Activated CD8-positive, alpha-beta T cell treated with anti-CD3 and anti-CD28 coated beads for 36 hours (primary cell): ENCODE measurements around the gene CYP4V2. TPM values are rescaled to one million over a fixed set of nuclear protein-coding genes. Genes with fewer than 3 reads are reported as not detected.
A peak's percentile ranks its signal among the peaks of the same experiment; 100 is the strongest.

Experiments used
- ATAC-seq: fragments of 200-7000 bp; cut with Tn5 transposase; one replicate; pipeline ENCODE4 v1.10.0; 2021; ENCODE audit warnings: mild to moderate bottlenecking, moderate library complexity
- CTCF ChIA-PET: fragments of 350-600 bp; sonication (Branson Sonifier 250); formaldehyde crosslinking; loops from one replicate; lab custom pipeline; 2021; ENCODE audit warnings: antibody characterized with exemption; lab: Charles Lee
- POLR2A ChIA-PET: fragments of 350-600 bp; sonication (Branson Sonifier 250); formaldehyde crosslinking; loops from one replicate; lab custom pipeline; 2021; ENCODE audit warnings: antibody characterized with exemption; lab: Charles Lee
- DNase-seq: peaks from one replicate; pipeline ENCODE4 v3.0.0-alpha.2; 2020
- H3K27ac Mint-ChIP-seq: one replicate; pipeline ENCODE4 v1.8.0; 2021; ENCODE audit warnings: mild to moderate bottlenecking, mixed read lengths
- H3K27me3 Mint-ChIP-seq: one replicate; pipeline ENCODE4 v1.8.0; 2021; ENCODE audit warnings: mixed read lengths
- H3K36me3 Mint-ChIP-seq: one replicate; pipeline ENCODE4 v1.8.0; 2021; ENCODE audit warnings: low read depth, mixed read lengths
- H3K4me1 Mint-ChIP-seq: one replicate; pipeline ENCODE4 v1.8.0; 2021; ENCODE audit warnings: low read depth, mixed read lengths
- H3K4me3 Mint-ChIP-seq: one replicate; pipeline ENCODE4 v1.8.0; 2021; ENCODE audit warnings: mild to moderate bottlenecking, moderate library complexity, mixed read lengths
- H3K9me3 Mint-ChIP-seq: one replicate; pipeline ENCODE4 v1.8.0; 2021; ENCODE audit warnings: mixed read lengths
- intact Hi-C: fragments of 100-400 bp; cut with micrococcal nuclease; formaldehyde crosslinking; loops from one replicate; pipeline ENCODE4 v1.10.0; 2022
- total RNA-seq, 2 experiments: library from RNA; stranded (reverse); gene quantifications; one replicate each; pipeline ENCODE4 v1.2.3, GENCODE V29; 2021
- TF ChIP-seq, protein P1 (sequence below): fragments of 200-600 bp; IDR thresholded peaks from one replicate; pipeline ENCODE4 v1.8.0; 2022; ENCODE audit warnings: antibody characterized with exemption, mild to moderate bottlenecking

CYP4V2 gene
- 1 to 10 TPM; 4.8 to 5.1 TPM for total RNA-seq

- Mint-ChIP-seq H3K4me3 (peak within 1 kb of the TSS; percentile 97), H3K4me1 (peaks cover 32% of the 10 kb centered on the region), H3K27me3 (no peaks in the 10 kb centered on the region), H3K36me3 (peaks cover 16% of the 10 kb centered on the region), H3K9me3 (no peaks in the 10 kb centered on the region), H3K27ac (peak within 1 kb of the TSS; percentile 96)
- CTCF ChIA-PET: interaction anchor here (1.4 to 2.7 kb wide), 2 partner anchors 10 to 32 kb away, joined by 4 to 13 read pairs; no protein-coding TSS in a partner anchor
- ATAC-seq (peak; percentile 86), DNase-seq (peak; percentile 91)
- POLR2A ChIA-PET: interaction anchor here (0.6 to 1.5 kb wide), 4 partner anchors 11 to 1930 kb away, joined by 3 to 4 read pairs (median 3); no protein-coding TSS in a partner anchor
- intact Hi-C loops: no loop called here
- TF ChIP-seq, protein P1, sequence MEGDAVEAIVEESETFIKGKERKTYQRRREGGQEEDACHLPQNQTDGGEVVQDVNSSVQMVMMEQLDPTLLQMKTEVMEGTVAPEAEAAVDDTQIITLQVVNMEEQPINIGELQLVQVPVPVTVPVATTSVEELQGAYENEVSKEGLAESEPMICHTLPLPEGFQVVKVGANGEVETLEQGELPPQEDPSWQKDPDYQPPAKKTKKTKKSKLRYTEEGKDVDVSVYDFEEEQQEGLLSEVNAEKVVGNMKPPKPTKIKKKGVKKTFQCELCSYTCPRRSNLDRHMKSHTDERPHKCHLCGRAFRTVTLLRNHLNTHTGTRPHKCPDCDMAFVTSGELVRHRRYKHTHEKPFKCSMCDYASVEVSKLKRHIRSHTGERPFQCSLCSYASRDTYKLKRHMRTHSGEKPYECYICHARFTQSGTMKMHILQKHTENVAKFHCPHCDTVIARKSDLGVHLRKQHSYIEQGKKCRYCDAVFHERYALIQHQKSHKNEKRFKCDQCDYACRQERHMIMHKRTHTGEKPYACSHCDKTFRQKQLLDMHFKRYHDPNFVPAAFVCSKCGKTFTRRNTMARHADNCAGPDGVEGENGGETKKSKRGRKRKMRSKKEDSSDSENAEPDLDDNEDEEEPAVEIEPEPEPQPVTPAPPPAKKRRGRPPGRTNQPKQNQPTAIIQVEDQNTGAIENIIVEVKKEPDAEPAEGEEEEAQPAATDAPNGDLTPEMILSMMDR: peak; percentile 50
Observed at GRCh38 chr4:186191200-186192065, at the start of gene CYP4V2. Gene CYP4V2 (plus strand): TSS chr4:186191567. CDS start chr4:186191824, 257 bp downstream.

- peak; percentile 76 for ATAC-seq
- Mint-ChIP-seq H3K4me3 (peak overlapping the region; percentile 64), H3K36me3 (no peaks in the 10 kb centered on the region), H3K9me3 (no peaks in the 10 kb centered on the region), H3K4me1 (no peaks in the 10 kb centered on the region), H3K27ac (no peak overlapping the region), H3K27me3 (peaks cover 33% of the 10 kb centered on the region)
- peak; percentile 28 for DNase-seq
- POLR2A ChIA-PET: interaction anchor here (1.0 to 1.2 kb wide), 2 partner anchors 45 to 46 kb away, joined by 3 read pairs; no protein-coding TSS in a partner anchor
- TF ChIP-seq, protein P1: no peak
- intact Hi-C loops: no loop called here
- CTCF ChIA-PET: interaction anchor here (1.0 kb wide), 1 partner anchor 11 kb away, joined by 3 read pairs; no protein-coding TSS in a partner anchor
Observed at GRCh38 chr4:186144198-186144945, 47.0 kb upstream of the CYP4V2 start.

DNA sequence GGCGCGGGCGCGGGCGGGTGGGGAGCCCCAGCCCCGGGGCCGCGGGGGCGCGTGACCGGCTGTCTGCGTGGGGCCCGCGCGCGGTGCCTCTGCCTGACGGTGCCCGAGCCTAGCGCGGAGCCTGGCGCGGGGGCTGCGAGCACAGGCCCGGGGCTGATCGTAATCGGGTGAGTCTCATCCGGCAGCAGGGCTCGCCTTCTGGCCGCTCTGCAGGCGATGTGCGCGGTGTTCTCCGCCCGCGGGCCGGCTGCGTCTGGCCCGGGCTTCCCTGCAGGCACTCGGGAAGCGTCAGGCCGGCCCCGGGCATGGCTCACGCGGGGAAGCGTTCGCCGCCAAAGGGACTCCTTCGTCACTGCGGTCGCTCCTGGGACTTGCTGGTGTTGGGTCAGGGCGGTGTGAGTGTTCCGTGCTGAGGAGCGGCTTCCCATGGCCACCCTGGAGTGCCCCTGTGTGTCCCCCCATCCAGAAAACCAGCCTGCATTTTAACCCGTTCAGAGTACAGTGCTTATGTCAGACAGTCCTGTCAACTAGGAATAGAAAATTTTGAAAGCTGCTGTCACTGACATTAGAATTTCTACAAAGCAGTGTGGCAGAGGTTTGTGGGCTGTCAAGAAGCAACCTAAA is 46.3 kb upstream of the CYP4V2 start:
- intact Hi-C loops: no loop called here
- Mint-ChIP-seq H3K36me3 (no peaks in the 10 kb centered on the region), H3K4me1 (no peaks in the 10 kb centered on the region), H3K27ac (no peak overlapping the region), H3K9me3 (no peaks in the 10 kb centered on the region), H3K4me3 (peak overlapping the region; percentile 66), H3K27me3 (peaks cover 36% of the 10 kb centered on the region)
- ATAC-seq (peak; percentile 70), DNase-seq (peak; percentile 31)
- POLR2A ChIA-PET: interaction anchor here (1.2 to 1.5 kb wide), 2 partner anchors 45 to 47 kb away, joined by 3 read pairs; no protein-coding TSS in a partner anchor
- TF ChIP-seq, protein P1: no peak
- CTCF ChIA-PET: interaction anchor here (1.0 kb wide), 1 partner anchor 12 kb away, joined by 3 read pairs; no protein-coding TSS in a partner anchor

- Mint-ChIP-seq H3K4me3 (no peak overlapping the region), H3K9me3 (no peaks in the 10 kb centered on the region), H3K27me3 (peaks cover 36% of the 10 kb centered on the region), H3K36me3 (no peaks in the 10 kb centered on the region), H3K27ac (no peak overlapping the region), H3K4me1 (no peaks in the 10 kb centered on the region)
- DNase-seq (no peak), ATAC-seq (no peak)
- ChIA-PET POLR2A (interaction anchor here (1.5 kb wide), 1 partner anchor 46 kb away, joined by 3 read pairs; no protein-coding TSS in a partner anchor), CTCF (interaction anchor here (1.3 kb wide), 1 partner anchor 9 kb away, joined by 10 read pairs; no protein-coding TSS in a partner anchor)
- TF ChIP-seq, protein P1: no peak
- intact Hi-C loops: no loop called here
Observed at GRCh38 chr4:186146458-186146857, 44.9 kb upstream of the CYP4V2 start.
